Omental fat pad (tissue), 4 donors: ENCODE measurements around the gene PIK3R1. TPM values are rescaled to one million over a fixed set of nuclear protein-coding genes. Genes with fewer than 3 reads are reported as not detected.
A peak's percentile ranks its signal among the peaks of the same experiment; 100 is the strongest.
"Not testable (repeated sequence)": the region's sequence is repeated elsewhere in the genome, so short reads cannot be mapped to it uniquely, and the experiment has no call there.

Experiments
- ATAC-seq: fragments of 150-250 bp; one replicate; pipeline ENCODE4 v1.9.1; 2016; ENCODE audit warnings: mild to moderate bottlenecking, moderate library complexity; ENCODE audit not compliant: low FRiP score
- DNase-seq: peaks from one replicate; pipeline ENCODE4 v3.0.0-alpha.2; 2019; ENCODE audit warnings: low spot score
- CTCF ChIP-seq, 3 donors: fragments of 450-650 bp; IDR thresholded peaks; one replicate each; pipeline ENCODE4 v1.5.1; 2016 to 2017; ENCODE audit warnings: antibody characterized with exemption in 3 of 3, mild to moderate bottlenecking in 3 of 3, moderate library complexity in 2 of 3
- total RNA-seq, 4 donors: library from RNA; depleted of rRNA; stranded (reverse); fragments of >200 nt; gene quantifications; one replicate each; pipeline ENCODE4 v1.1.0, GENCODE V29; 2016

PIK3R1 gene
- total RNA-seq, 4 donors from 2014 or later, result 90.5 to 188 (median 148) TPM

- ATAC-seq, result no peak
- no peak for DNase-seq
- no peak for TF ChIP-seq CTCF (IDR thresholded peaks at IDR 0.05)
Observed at GRCh38 chr5:68231414-68232076, 16.0 kb downstream of the PIK3R1 start.

GRCh38 chr5:68232277-68232676 is 16.7 kb downstream of the PIK3R1 start:
- TF ChIP-seq CTCF (IDR thresholded peaks at IDR 0.05), result no peak
- DNase-seq, result no peak
- no peak for ATAC-seq

GRCh38 chr5:68233075-68233474 is 17.5 kb downstream of the PIK3R1 start:
- no peak for TF ChIP-seq CTCF (IDR thresholded peaks at IDR 0.05)
- DNase-seq, result no peak
- no peak for ATAC-seq

- ATAC-seq, DNase-seq: not testable (repeated sequence)
Observed at GRCh38 chr5:68235229-68235628, 19.7 kb downstream of the PIK3R1 start.

- ATAC-seq (no peak), DNase-seq (no peak)
- TF ChIP-seq CTCF (IDR thresholded peaks at IDR 0.05), result no peak
Observed at GRCh38 chr5:68237715-68238114, 22.2 kb downstream of the PIK3R1 start.

- DNase-seq (no peak), ATAC-seq (peak; percentile 69)
- TF ChIP-seq CTCF (IDR thresholded peaks at IDR 0.05), result no peak
Observed at GRCh38 chr5:68239487-68239886, 23.9 kb downstream of the PIK3R1 start.

- no peak for TF ChIP-seq CTCF (IDR thresholded peaks at IDR 0.05)
- DNase-seq (no peak), ATAC-seq (no peak)
Observed at GRCh38 chr5:68240202-68240601, 24.6 kb downstream of the PIK3R1 start.
